ENCODE results near the gene TM2D3.

DNA sequence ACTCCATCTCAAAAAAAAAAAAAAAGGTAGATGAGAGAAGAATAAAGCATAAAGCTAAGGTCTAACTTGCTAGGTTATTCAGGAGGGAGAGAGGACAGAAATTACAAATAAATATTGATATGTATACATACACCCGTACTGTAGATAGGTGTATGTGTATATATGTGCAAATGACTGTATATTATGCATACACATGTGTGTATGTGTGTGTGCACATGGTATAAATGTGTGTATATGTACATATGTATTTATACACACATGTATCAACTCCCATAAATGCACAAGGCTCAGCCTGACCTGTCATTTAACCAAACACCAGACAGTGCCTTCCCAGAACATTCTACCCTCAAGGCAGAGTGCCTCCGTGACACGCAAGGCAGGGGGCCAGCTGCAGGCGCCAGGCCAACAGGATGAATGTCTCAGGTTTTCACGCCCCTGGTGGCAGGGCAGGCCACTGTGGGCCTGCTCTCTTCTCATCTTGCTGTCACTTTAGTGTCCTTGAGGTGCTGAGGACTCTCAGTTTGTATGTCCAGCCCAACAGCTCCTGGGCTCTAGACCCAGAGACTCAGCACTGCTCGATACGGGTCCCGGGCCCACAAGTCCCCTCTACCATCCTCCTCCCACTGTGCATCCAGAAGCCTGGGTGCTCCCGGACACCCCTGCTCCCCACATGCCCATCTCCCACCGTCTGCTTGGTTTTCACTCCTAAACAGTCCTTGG, 40.4 kb downstream of the TM2D3 start:
- TF ChIP-seq, protein P1, sequence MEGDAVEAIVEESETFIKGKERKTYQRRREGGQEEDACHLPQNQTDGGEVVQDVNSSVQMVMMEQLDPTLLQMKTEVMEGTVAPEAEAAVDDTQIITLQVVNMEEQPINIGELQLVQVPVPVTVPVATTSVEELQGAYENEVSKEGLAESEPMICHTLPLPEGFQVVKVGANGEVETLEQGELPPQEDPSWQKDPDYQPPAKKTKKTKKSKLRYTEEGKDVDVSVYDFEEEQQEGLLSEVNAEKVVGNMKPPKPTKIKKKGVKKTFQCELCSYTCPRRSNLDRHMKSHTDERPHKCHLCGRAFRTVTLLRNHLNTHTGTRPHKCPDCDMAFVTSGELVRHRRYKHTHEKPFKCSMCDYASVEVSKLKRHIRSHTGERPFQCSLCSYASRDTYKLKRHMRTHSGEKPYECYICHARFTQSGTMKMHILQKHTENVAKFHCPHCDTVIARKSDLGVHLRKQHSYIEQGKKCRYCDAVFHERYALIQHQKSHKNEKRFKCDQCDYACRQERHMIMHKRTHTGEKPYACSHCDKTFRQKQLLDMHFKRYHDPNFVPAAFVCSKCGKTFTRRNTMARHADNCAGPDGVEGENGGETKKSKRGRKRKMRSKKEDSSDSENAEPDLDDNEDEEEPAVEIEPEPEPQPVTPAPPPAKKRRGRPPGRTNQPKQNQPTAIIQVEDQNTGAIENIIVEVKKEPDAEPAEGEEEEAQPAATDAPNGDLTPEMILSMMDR (IDR thresholded peaks at IDR 0.05) = no peak
- TF ChIP-seq POLR2A (IDR thresholded peaks at IDR 0.05) = no peak
- no peak for TF ChIP-seq POLR2AphosphoS5 (IDR thresholded peaks at IDR 0.05)
